GM19351 (cell line): ENCODE results near the gene GALNT1.

ENCODE experiments used
- ATAC-seq: cut with Tn5 transposase; IDR thresholded peaks from one replicate; pipeline ENCODE4 v1.9.1; 2021; ENCODE audit warnings: mild to moderate bottlenecking, moderate library complexity; ENCODE audit not compliant: unreplicated experiment

GALNT1 gene

GRCh38 chr18:35581898-35582641, 530 bp downstream of the GALNT1 start:
- ATAC-seq = no peak

GRCh38 chr18:35582899-35583558, 1.5 kb downstream of the GALNT1 start:
- no peak for ATAC-seq

- no peak for ATAC-seq
Measured at GRCh38 chr18:35584735-35585134, 3.2 kb downstream of the GALNT1 start.

- no peak for ATAC-seq
Measured at GRCh38 chr18:35585608-35586007, 4.1 kb downstream of the GALNT1 start.

- no peak for ATAC-seq
Measured at GRCh38 chr18:35588122-35588521, 6.6 kb downstream of the GALNT1 start.

- no peak for ATAC-seq
Measured at GRCh38 chr18:35588995-35589394, 7.5 kb downstream of the GALNT1 start.

- no peak for ATAC-seq
Measured at GRCh38 chr18:35589546-35589945, 8.0 kb downstream of the GALNT1 start.

- ATAC-seq = no peak
Measured at GRCh38 chr18:35590935-35591334, 9.4 kb downstream of the GALNT1 start.

- ATAC-seq = peak; percentile 98
Measured at GRCh38 chr18:35592298-35592697, 10.8 kb downstream of the GALNT1 start.

GRCh38 chr18:35593859-35594258, 12.3 kb downstream of the GALNT1 start:
- no peak for ATAC-seq

- ATAC-seq = no peak
Measured at GRCh38 chr18:35597758-35598157, 16.2 kb downstream of the GALNT1 start.

- ATAC-seq = no peak
Measured at GRCh38 chr18:35602193-35602820, 20.8 kb downstream of the GALNT1 start.

GRCh38 chr18:35603008-35603407, 21.5 kb downstream of the GALNT1 start:
- no peak for ATAC-seq

- no peak for ATAC-seq
Measured at GRCh38 chr18:35603528-35603927, 22.0 kb downstream of the GALNT1 start.

GRCh38 chr18:35604369-35604768, 22.8 kb downstream of the GALNT1 start:
- no peak for ATAC-seq

- ATAC-seq = no peak
Measured at GRCh38 chr18:35605686-35606417, 24.3 kb downstream of the GALNT1 start.

GRCh38 chr18:35609236-35609635, 27.7 kb downstream of the GALNT1 start:
- ATAC-seq = no peak

GRCh38 chr18:35610089-35610488, 28.5 kb downstream of the GALNT1 start:
- no peak for ATAC-seq

- ATAC-seq = no peak
Measured at GRCh38 chr18:35610724-35611123, 29.2 kb downstream of the GALNT1 start.

- ATAC-seq = no peak
Measured at GRCh38 chr18:35611518-35611917, 30.0 kb downstream of the GALNT1 start.

GRCh38 chr18:35616074-35616473, 34.5 kb downstream of the GALNT1 start:
- ATAC-seq = no peak
